GM18873 (cell line): ENCODE results near the gene HMGXB4.
"Not testable (repeated sequence)": the region's sequence is repeated elsewhere in the genome, so short reads cannot be mapped to it uniquely, and the experiment has no call there.

Source experiments
- ATAC-seq: cut with Tn5 transposase; IDR thresholded peaks from one replicate; pipeline ENCODE4 v1.9.1; 2021; ENCODE audit warnings: mild to moderate bottlenecking, moderate library complexity, moderate number of reproducible peaks; ENCODE audit not compliant: unreplicated experiment, low FRiP score

HMGXB4 gene, protein sequence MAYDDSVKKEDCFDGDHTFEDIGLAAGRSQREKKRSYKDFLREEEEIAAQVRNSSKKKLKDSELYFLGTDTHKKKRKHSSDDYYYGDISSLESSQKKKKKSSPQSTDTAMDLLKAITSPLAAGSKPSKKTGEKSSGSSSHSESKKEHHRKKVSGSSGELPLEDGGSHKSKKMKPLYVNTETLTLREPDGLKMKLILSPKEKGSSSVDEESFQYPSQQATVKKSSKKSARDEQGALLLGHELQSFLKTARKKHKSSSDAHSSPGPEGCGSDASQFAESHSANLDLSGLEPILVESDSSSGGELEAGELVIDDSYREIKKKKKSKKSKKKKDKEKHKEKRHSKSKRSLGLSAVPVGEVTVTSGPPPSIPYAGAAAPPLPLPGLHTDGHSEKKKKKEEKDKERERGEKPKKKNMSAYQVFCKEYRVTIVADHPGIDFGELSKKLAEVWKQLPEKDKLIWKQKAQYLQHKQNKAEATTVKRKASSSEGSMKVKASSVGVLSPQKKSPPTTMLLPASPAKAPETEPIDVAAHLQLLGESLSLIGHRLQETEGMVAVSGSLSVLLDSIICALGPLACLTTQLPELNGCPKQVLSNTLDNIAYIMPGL

DNA sequence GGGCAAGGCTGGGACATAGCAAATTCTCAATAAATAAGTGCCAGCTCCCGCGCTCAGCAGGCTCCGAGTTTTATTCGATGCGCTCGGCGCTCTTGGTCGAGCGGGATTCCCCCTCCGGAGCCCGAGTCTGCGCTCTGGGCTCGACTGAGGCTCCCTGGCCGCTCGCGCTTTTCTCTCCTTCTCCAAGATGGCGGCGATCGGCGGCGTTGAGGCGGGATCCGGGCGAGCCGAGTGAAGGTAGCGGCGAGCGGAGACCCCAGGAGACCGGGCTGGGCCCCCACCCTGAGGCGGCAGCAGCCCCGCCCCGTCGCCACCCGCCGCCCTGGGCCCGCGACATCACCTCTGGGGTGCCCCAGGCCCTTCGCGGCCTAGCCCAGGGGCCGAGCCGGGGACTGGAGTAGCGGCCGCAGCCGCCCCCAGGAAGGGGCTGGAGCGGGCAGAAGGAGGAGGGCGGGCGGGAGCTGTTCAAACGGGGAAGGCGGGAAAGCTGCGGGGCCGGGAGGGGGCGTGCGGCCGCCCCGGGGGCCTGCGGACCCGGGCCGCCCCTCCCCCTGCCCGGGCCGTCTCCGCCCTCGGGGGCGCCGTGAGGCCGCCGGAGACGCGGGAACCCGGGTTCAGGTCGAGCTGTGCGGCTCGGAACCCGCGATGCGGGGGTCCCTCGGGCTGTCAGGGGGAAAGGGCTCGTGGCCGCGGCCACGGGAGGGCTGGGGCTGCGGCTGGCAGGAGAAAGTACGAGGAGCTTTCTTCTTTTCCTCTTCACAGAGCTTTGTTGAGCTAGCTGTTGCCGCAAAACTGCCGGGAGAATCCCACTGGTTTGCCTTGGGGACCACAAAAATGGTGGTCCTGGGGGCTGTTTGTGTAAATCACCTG, at the start of gene HMGXB4:
HMGXB4 (plus strand) TSS at position 173 of the 870 bp plus-strand sequence. CDS start 4,898 bp downstream, outside the sequence.
- peak; percentile 77 for ATAC-seq

DNA sequence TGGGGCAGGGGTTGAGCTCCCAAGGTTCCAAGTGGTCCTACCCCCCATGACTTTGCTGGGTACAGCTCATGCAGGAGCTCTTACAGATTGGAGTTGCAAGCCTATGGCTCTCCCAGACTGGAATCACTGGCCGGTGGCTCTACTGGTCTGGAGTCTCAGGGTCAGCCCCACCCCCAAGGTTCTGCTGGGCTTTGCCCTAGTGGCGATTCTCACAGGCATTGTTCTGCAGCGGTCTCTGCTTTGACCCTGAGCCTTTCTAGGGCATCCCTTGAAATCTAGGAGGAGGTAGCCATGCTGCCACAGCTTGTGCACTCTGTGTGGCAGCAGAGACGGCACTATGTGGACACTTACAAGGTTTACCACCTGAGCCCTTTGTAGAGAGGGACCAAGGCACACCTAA, 49.3 kb upstream of the HMGXB4 start:
- no peak for ATAC-seq

DNA sequence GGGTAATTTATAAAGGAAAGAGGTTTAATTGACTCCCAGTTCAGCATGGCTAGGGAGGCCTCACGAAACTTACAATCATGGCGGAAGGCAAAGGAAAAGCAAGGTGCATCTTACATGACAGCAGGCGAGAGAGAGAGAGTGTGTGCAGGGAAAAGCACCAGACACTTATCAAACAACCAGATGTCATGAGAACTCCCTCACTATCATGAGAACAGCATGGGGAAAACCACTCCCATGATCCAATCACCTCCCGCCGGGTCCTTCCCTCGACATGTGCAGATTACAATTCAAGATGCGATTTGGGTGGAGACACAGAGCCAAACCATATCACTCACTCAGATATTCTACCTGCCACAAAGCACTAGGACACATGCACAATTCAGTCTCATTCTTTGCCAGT, 48.1 kb upstream of the HMGXB4 start:
- no peak for ATAC-seq

DNA sequence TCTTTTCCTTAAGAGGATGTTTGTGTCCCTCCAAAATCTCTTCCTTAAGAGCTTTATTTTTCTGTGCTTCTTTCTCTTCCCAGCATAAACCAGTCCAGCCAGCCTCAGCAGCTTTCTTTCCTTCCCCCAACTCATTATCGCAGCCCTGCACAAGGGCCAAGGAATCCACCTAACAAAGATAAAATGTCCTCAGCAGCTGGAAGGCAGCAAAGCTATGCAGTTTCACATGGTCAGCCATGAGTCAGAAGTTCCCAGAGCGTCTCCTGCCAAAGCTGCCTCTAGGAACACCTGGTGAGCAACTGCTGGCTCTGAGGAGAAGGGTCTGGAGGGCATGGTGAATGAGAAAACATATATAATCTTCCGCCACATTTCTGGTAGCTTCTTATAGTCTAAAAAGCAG, 45.3 kb upstream of the HMGXB4 start:
- no peak for ATAC-seq

DNA sequence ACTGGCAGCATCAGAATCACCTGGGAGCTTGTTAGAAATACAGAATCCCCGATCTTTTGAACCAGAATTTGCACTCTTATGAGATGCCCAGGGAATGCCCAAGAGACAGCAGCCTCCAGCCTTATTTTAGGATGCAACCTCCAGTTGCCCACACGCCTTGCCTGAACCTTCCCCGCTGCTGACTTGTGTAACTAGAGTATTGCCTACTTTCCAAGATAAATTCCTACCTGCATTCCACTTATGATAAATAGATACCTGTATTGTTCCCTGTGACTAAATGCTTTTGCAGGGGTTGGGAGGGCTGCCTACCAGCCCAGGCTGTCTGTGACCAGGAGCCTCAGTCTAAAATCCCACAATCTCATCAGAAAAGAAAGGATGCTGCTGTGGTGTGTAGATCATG, 44.3 kb upstream of the HMGXB4 start:
- no peak for ATAC-seq

DNA sequence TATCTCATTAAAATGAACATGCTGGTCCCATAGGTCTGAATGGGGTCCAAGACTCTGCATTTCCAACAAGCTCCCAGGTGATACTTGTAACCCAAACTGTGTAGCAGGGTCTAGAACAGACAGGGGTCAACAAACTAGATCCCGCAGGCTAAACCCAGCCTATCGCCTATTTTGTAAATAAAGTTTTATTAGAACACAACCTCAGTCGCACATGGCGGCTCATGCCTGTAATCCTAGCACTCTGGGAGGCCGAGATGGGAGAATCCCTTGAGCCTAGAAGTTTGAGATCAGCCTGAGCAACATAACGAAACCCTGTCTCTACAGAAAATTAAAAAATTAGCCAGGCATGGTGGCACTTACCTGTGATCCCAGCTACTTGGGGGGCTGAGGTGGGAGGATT, 42.3 kb upstream of the HMGXB4 start:
- no peak for ATAC-seq

DNA sequence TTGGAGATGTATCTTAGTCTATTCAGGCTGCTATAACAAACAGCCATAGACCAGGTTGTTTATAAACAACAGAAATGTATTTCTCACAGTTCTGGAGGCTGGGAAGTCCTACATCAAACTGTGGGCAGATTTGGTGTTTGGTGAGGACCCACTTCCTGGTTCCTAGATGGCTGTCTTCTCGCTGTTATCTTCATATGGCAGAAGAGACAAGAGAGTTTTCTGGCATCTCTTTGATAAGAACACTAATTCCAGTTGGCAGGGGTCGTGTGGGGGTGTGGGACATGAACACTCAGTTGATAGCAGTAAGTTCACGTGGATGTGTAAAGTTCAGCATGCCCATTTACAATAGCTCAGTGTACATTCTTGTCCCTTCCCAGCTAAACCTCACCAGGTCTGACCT, 41.3 kb upstream of the HMGXB4 start:
- ATAC-seq, result no peak

DNA sequence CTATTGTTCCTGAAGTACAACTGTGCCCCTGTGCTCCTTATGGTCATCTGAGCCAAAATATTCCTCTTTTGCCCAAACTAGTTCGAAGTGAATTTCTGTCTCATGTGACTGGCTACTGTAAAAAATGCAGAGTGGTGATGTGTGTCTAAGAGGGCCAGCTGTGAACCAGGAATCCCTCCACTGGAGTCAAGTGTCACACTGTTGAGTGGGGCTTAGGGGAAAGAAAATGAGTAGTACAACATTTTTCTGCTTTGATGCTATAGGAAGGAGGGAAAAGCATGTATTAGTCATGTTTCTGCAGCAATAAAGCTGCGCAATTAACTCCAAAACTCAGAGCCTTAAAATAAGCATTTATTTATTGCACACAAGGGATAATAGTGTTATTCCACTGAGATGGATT, 39.8 kb upstream of the HMGXB4 start:
- ATAC-seq, result no peak

DNA sequence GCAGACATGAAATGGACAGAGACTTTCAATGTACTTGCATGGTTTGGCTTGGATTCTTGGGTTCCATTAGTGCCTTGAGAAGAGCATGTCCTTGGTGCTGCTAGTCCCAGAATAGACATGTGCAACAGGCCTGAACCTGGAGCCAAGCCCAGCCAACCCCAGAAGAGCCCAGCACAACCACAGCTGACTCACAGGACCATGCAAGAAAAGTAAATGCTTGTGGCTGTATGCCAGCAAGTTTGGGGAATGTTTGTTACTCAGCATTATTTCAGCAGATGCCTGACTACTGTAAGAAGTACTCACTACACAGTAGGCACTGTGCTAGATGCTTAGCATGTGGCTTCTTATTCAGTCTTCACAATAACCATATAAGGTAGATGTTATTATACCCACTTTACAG, 39.2 kb upstream of the HMGXB4 start:
- no peak for ATAC-seq

DNA sequence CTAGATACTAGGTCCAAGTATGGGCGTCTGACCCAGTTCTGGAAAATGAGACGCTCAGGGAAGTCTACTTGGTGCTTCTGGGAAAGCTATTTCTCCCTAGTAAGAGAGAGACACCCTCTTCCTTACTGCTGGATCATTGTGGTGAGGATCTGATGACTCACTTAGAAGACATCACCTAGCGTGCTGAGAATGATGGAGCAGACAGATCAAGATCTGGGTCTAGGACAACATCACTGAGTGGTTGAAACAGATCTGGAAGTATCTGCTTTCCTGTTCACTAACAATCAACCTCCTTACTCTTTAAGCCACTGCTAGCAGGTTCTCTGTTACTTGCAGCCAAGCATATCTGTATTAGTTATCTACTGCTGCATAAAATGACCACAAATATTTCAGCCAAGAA, 38.3 kb upstream of the HMGXB4 start:
- no peak for ATAC-seq

DNA sequence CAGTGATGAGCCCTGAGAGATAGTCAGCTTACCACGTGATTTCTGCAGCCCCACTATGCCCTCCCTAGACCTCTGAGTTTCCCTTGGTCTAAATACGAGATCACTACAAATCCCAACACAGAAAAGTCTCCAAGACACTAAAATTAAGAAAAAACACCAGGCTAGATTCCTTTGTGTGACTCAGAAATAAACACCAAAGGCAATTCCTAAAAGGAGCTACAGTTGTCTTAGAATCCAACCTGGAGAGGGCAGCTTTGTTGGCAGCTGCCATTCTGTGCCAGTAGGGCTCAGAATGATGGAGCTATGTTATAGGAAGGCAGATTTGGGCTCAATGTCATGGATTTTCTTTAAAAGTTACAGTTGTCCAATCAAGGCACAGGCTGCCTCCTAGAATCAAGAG, 37.1 kb upstream of the HMGXB4 start:
- ATAC-seq, result no peak

DNA sequence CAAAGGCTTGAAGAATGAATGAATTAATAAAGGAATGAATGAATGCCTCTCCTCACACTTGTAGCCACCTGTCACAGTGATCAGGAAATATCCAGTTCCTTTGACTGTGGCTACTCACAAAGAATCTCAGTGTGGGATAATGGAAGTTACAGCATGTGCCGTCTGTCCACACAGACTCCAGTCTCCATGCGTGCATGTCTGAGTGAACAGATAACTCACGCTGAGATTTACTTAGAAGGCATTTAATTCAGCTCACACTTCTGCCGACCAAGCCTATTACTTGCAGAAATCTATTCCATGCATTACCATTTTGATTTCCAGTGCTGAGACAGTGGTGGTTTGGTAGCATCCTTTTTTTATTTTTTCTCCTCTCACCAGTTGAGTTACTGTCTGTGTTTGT, 32.3 kb upstream of the HMGXB4 start:
- no peak for ATAC-seq

DNA sequence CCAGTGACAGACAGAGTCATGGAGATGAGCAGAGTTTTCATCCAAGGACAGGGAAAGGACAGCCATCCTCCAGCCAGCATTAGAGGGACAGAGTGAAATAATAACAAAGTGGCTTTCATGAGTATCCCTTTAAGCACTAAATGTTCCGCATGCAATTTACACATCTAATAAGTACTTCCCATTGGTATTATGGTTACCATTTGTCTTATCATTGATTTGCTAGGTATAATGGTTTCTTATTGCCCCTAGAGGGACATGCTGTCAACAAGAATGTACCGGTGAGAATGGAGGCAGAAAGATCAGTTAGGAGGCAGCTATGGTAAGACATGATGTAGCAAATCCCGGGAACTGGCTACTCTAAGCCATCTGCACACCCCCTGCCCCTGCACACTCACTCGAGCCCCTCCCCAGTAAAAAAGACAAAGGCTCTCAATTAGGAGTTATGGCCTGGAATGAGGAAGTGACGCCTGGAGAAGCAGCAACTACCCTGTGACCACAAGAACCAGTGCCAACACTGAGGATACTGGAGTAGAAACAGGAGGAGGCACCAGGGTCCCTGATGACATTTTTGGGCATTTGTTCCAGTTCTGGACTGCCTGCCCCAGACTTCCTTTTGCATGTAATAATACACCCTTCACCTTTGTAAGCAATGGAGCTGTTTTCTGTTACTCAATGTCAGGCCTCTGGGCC, 30.2 kb upstream of the HMGXB4 start:
- no peak for ATAC-seq

DNA sequence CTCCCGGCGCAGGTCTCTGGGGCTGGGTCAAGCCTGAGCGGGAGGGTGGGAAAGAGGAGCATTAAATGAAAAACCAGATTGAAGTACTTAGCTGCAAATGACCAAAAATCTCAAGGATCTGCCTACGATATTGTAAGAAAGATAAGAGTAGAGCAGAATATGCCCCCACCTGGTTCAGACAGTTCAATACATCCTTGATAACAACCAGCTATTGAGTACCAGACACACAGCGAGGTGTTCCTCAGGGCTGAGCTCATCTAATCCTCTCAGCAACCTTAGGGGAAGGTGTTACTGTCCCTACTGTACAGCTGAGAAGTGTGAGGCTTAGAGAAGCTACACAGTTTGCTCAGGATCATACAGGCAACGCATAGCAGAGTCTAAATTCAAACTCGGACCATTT, 27.4 kb upstream of the HMGXB4 start:
- ATAC-seq, result no peak

DNA sequence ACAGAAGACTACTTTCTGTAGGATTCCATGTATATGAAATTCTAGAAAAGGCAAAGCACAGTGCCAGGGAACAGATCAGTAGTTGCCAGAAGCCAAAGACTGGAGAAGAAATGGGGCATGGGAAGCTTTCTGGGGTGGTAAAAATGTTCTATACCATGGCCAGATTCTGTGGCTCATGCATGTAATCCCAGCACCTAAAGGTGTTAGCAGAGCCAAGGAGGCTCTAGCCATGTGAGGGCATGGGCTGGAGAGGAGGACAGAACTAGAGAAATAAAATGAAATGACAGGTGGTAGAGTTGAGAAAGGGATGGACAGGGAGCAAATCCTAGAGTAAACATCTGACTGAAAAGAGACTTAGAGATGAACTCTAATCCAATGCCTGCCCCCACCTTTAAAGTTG, 26.9 kb upstream of the HMGXB4 start:
- no peak for ATAC-seq

DNA sequence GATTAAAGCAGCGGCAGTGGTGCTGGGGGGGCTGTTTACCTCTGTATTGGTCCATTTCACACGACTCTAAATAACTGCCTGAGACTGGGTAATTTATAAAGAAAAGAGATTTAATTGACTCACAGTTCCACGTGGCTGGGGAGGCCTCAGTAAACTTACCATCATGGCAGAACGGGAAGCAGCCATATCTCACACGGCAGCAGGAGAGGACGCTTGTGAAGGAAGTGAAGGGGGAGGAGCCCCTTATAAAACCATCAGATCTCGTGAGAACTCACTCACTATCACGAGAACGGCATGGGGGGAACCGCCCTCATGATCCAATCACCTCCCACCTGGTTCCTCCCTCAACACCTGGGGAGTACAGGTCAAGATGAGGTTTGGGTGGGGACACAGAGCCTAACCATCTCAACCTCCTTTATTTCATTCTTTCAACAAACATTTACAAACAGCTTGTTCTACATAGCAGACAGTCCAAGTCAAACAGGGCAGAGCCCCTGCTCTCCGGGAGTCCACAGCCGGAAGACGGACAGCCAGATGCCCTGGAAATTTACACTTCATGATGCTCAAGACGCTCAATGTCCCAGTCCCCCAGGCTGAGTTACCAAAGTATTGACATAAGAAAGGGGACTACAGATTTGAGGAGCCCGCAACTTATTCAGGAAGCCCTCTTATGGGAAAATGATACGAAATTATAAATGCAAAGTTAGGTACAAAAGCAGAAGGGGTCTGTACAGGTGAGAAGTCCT, 26.3 kb upstream of the HMGXB4 start:
- ATAC-seq, result no peak

DNA sequence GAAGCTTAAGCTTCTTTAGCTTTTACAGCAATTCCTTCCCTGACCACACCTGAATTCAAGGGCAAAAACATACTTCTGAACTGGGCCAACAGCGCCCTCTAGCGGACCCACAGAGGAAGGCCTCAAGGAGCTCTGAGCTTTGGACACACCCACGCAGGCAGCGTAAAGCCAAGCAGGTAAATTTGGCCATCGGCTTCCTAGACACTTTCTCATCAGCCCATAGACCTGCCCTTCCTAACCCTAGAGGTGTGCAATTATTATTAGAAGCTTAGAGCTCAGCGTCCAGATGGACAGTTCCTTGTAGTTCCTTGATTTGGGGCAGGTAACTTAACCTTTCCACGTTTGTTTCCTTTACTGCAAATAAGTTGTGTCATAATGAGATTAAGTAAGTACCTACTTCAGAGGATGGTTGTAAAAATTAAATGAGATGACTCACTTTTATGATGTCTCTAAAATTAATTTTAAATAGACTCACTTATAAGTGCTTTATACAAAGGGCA, 25.7 kb upstream of the HMGXB4 start:
- ATAC-seq, result no peak

DNA sequence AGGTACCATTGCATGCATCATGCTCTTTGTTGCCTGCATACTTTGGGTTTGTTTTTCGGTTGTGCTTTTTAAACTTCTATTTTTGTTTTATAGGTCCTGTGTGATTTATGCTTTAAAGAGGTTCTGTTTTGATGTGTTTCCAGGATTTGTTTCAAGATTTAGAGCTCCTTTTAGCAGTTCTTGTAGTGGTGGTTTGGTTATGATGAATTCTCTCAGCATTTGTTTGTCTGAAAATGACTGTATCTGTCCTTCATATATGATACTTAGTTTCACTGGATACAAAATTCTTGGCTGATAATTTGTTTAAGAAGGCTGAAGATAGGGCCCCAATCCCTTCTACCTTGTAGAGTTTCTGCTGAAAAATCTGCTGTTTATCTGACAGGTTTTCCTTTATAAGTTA, 18.5 kb upstream of the HMGXB4 start:
- ATAC-seq, result not testable (repeated sequence)

DNA sequence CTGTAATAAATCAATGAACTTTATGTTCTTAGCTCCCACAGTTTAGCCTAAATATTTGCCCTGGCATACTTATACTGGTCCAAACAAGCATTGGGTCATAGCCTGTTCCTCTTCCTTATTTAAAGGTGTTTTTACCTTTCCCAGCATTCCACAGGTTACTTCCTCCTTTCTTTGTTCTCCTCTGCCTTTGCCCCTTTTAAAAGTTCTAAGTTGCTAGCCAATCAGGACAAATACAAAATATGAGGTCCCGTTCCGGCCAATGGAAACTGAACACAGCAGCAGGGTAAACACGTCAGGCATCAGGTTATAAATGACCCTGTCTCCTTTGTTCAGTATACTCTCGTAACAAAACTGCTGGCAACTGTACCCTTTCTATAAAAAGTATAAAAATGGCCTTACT, 12.8 kb upstream of the HMGXB4 start:
- not testable (repeated sequence) for ATAC-seq

DNA sequence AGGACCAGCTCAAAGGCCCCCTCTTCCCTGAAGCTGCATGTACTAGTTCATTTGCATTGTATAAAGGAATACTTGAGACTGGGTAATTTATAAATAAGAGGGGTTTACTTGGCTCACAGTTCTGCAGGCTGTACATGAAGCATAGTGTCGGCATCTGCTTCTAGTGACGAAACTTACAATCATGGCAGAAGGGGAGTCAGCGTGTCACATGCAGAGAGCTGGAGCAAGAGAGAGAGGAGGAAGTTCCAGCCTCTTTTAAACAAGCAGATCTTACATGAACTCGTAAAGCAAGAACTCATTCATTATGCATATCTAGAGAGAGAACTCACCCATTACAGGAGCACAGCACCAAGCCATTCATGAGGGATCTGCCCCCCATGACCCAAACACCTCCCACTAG, 7.1 kb upstream of the HMGXB4 start:
- ATAC-seq, result no peak
